ENCODE measurements around the gene PRDX6. TPM values are rescaled to one million over a fixed set of nuclear protein-coding genes. Genes with fewer than 3 reads are reported as not detected.

PRDX6 gene
- total RNA-seq, 2 experiments from 2014 or later, result 109 to 148 TPM

DNA sequence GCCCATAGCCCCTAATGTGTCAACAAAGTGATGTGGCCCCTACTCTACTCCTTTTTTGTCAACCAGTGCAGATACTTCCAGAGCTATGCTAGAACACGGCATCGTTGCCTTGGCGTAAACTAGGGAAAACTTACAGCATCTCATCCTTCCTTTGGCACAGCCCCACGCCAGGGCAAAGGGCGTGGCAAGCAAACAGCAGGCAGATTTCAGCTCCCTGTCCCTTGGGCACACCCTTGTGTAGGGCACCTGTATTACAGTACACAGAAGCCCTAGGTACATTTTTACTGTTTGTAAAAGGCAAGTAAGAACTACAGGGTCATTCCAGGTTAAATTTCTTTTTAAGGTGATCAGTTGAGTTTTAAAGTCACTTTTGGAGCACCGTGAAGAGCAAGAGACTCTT, 29.3 kb downstream of the PRDX6 start:
- H3K4me2 ChIP-seq (ENCODE audit: low read length), result no peak overlapping the region
- H3K9me3 ChIP-seq (ENCODE audit: low read length), result no peaks in the 10 kb centered on the region
- BruUV-seq (replicated peaks), result no TSS peak
- no peaks in the 10 kb centered on the region for H3K36me3 ChIP-seq (ENCODE audit: insufficient read depth, low read length)
- no peak for DNase-seq (ENCODE audit: low spot score)
- H3K4me3 ChIP-seq (ENCODE audit: low read depth, low read length, poor library complexity, severe bottlenecking), result no peak overlapping the region
- 0 out of 2 replicates have a peak, but pooled peaks have one; percentile 34 for TF ChIP-seq CTCF (conservative IDR thresholded peaks at IDR 0.05; ENCODE audit: low read length)
- no peak for TF ChIP-seq EZH2phosphoT487 (IDR thresholded peaks at IDR 0.05; ENCODE audit: borderline replicate concordance, low read depth, low read length)
- ChIA-PET POLR2A (interaction anchor here (0.6 to 1.4 kb wide), 2 partner anchors 19 to 213 kb away, joined by 3 to 4 read pairs; no protein-coding TSS in a partner anchor), CTCF (ENCODE audit: unreplicated experiment) (no interaction called here)
- no peak overlapping the region for H2AFZ ChIP-seq (ENCODE audit: low read length)
- H4K20me1 ChIP-seq (ENCODE audit: insufficient read depth, low read length), result no peaks in the 10 kb centered on the region
- H3K79me2 ChIP-seq (ENCODE audit: insufficient read depth, low read depth, low read length), result no peaks in the 10 kb centered on the region
- H3K9me2 ChIP-seq (ENCODE audit: insufficient read depth, low read length), result no peaks in the 10 kb centered on the region
- intact Hi-C loops (cut with micrococcal nuclease; ENCODE audit: unreplicated experiment), result no loop called here
- no peak overlapping the region for H3K27ac ChIP-seq (ENCODE audit: low read depth, low read length, poor library complexity, severe bottlenecking)
- no peaks in the 10 kb centered on the region for H3K4me1 ChIP-seq (ENCODE audit: insufficient read depth, low read length, poor library complexity, severe bottlenecking)

GRCh38 chr1:173507205-173507846, 30.2 kb downstream of the PRDX6 start:
- Histone ChIP-seq H3K4me3 (ENCODE audit: low read depth, low read length, poor library complexity, severe bottlenecking) (no peak overlapping the region), H3K9me3 (ENCODE audit: low read length) (no peaks in the 10 kb centered on the region), H3K9me2 (ENCODE audit: insufficient read depth, low read length) (no peaks in the 10 kb centered on the region), H2AFZ (ENCODE audit: low read length) (no peak overlapping the region), H3K4me1 (ENCODE audit: insufficient read depth, low read length, poor library complexity, severe bottlenecking) (no peaks in the 10 kb centered on the region), H3K79me2 (ENCODE audit: insufficient read depth, low read depth, low read length) (no peaks in the 10 kb centered on the region), H3K36me3 (ENCODE audit: insufficient read depth, low read length) (no peaks in the 10 kb centered on the region), H4K20me1 (ENCODE audit: insufficient read depth, low read length) (no peaks in the 10 kb centered on the region), H3K27ac (ENCODE audit: low read depth, low read length, poor library complexity, severe bottlenecking) (no peak overlapping the region), H3K4me2 (ENCODE audit: low read length) (no peak overlapping the region)
- POLR2A ChIA-PET, result interaction anchor here (1.4 kb wide), 1 partner anchor 20 kb away, joined by 3 read pairs; no protein-coding TSS in a partner anchor
- CTCF ChIA-PET (ENCODE audit: unreplicated experiment), result interaction anchor here (0.5 kb wide), 1 partner anchor 77 kb away, joined by 3 read pairs; no protein-coding TSS in a partner anchor
- TF ChIP-seq EZH2phosphoT487 (IDR thresholded peaks at IDR 0.05; ENCODE audit: borderline replicate concordance, low read depth, low read length), result no peak
- no peak for TF ChIP-seq CTCF (conservative IDR thresholded peaks at IDR 0.05; ENCODE audit: low read length)
- intact Hi-C loops (cut with micrococcal nuclease; ENCODE audit: unreplicated experiment), result no loop called here
- BruUV-seq (replicated peaks), result no TSS peak
- no peak for DNase-seq (ENCODE audit: low spot score)

- no peaks in the 10 kb centered on the region for H3K36me3 ChIP-seq (ENCODE audit: insufficient read depth, low read length)
- no peak for DNase-seq (ENCODE audit: low spot score)
- H3K4me1 ChIP-seq (ENCODE audit: insufficient read depth, low read length, poor library complexity, severe bottlenecking), result no peaks in the 10 kb centered on the region
- no peak overlapping the region for H3K27ac ChIP-seq (ENCODE audit: low read depth, low read length, poor library complexity, severe bottlenecking)
- intact Hi-C loops (cut with micrococcal nuclease; ENCODE audit: unreplicated experiment), result no loop called here
- no TSS peak for BruUV-seq (replicated peaks)
- no peak for TF ChIP-seq EZH2phosphoT487 (IDR thresholded peaks at IDR 0.05; ENCODE audit: borderline replicate concordance, low read depth, low read length)
- TF ChIP-seq CTCF (conservative IDR thresholded peaks at IDR 0.05; ENCODE audit: low read length), result no peak
- no peaks in the 10 kb centered on the region for H4K20me1 ChIP-seq (ENCODE audit: insufficient read depth, low read length)
- H2AFZ ChIP-seq (ENCODE audit: low read length), result no peak overlapping the region
- H3K9me3 ChIP-seq (ENCODE audit: low read length), result no peaks in the 10 kb centered on the region
- no peak overlapping the region for H3K4me3 ChIP-seq (ENCODE audit: low read depth, low read length, poor library complexity, severe bottlenecking)
- H3K79me2 ChIP-seq (ENCODE audit: insufficient read depth, low read depth, low read length), result no peaks in the 10 kb centered on the region
- no peak overlapping the region for H3K4me2 ChIP-seq (ENCODE audit: low read length)
- ChIA-PET POLR2A (no interaction called here), CTCF (ENCODE audit: unreplicated experiment) (no interaction called here)
- no peaks in the 10 kb centered on the region for H3K9me2 ChIP-seq (ENCODE audit: insufficient read depth, low read length)
Measured at GRCh38 chr1:173507847-173508209, 30.7 kb downstream of the PRDX6 start.

Measured in OCI-LY7 (cell line).